Brain microvascular endothelial cell (primary cell): ENCODE results near the gene SNRPD1.
A peak's percentile ranks its signal among the peaks of the same experiment; 100 is the strongest.
"Not testable (repeated sequence)": the region's sequence is repeated elsewhere in the genome, so short reads cannot be mapped to it uniquely, and the experiment has no call there.

ENCODE experiments used
- DNase-seq: peaks from one replicate; pipeline ENCODE4 v3.0.0-alpha.2; 2020
- H3K27ac ChIP-seq: fragments of 250-450 bp; sonication (Bioruptor Pico); 2 replicates; pipeline ENCODE4 v1.5.1; 2020; ENCODE audit warnings: mild to moderate bottlenecking, moderate library complexity
- H3K27me3 ChIP-seq: fragments of 250-450 bp; sonication (Bioruptor Pico); replicated peaks from 2 replicates; pipeline ENCODE4 v1.5.1; 2020; ENCODE audit warnings: mild to moderate bottlenecking
- H3K36me3 ChIP-seq: fragments of 250-450 bp; sonication (Bioruptor Pico); replicated peaks from 2 replicates; pipeline ENCODE4 v1.5.1; 2020; ENCODE audit warnings: mild to moderate bottlenecking
- H3K4me3 ChIP-seq: 2 replicates; pipeline ENCODE4 v1.5.1; 2011; ENCODE audit warnings: low read depth, mild to moderate bottlenecking, control low read depth, low read length, moderate library complexity
- in situ Hi-C: cut with HindIII; loops from 2 replicates; pipeline ENCODE4 v1.10.0; 2017; ENCODE audit warnings: low sequenced_read_pairs, low pct_ligation_motif_present
- TF ChIP-seq, protein P1 (sequence below): IDR thresholded peaks from 2 replicates; pipeline ENCODE4 v1.5.1; 2011; ENCODE audit warnings: low read depth, mild to moderate bottlenecking, moderate library complexity, low read length, control low read depth, inconsistent platforms; ENCODE audit errors: missing control alignments

Gene SNRPD1

DNA sequence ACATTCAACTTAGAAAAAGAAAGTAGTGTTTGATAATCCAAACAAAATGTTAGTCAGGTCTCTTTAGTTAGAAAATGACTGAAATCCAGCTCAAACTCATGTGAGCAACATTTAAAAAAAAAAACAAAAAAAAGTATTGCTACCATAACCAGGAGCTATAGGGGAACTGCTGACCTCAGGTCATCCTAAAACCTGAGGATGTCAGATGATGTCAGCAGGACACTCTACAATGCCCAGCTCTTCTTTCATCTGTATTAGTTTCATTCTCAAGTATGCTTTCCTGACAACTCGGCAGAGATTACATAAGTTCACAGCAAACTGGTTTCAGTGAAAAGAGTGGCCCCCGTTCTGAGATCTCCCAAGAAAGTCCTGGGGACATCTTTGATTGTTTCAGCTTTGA is 7.4 kb upstream of the SNRPD1 start:
- H3K27me3 ChIP-seq: no peaks in the 10 kb centered on the region
- in situ Hi-C loops: no loop called here
- H3K4me3 ChIP-seq: no peak overlapping the region
- no peak for DNase-seq
- H3K27ac ChIP-seq: no peak overlapping the region
- H3K36me3 ChIP-seq: no peaks in the 10 kb centered on the region
- TF ChIP-seq, protein P1, sequence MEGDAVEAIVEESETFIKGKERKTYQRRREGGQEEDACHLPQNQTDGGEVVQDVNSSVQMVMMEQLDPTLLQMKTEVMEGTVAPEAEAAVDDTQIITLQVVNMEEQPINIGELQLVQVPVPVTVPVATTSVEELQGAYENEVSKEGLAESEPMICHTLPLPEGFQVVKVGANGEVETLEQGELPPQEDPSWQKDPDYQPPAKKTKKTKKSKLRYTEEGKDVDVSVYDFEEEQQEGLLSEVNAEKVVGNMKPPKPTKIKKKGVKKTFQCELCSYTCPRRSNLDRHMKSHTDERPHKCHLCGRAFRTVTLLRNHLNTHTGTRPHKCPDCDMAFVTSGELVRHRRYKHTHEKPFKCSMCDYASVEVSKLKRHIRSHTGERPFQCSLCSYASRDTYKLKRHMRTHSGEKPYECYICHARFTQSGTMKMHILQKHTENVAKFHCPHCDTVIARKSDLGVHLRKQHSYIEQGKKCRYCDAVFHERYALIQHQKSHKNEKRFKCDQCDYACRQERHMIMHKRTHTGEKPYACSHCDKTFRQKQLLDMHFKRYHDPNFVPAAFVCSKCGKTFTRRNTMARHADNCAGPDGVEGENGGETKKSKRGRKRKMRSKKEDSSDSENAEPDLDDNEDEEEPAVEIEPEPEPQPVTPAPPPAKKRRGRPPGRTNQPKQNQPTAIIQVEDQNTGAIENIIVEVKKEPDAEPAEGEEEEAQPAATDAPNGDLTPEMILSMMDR: no peak

DNA sequence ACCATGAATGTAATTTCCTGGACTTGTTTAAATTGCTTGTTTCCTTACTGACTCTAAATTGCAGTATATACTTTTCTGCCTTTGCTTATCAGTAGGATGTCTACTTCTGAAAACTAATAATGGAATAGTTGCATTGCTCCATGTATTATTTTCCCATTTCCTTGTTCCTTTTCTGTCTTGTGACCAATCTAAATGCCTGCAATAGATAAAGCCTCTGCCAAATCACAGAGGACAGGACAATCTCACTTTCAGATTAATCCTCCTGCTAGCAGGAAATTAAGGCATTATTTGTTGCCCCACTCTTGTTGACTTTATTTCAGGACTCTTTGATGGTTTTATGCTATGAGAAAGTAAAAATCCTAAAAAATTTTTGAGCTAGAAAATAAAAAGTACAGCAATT is 6.9 kb upstream of the SNRPD1 start:
- no peaks in the 10 kb centered on the region for H3K36me3 ChIP-seq
- TF ChIP-seq, protein P1: no peak
- no peaks in the 10 kb centered on the region for H3K27me3 ChIP-seq
- in situ Hi-C loops: no loop called here
- DNase-seq: no peak
- no peak overlapping the region for H3K4me3 ChIP-seq
- no peak overlapping the region for H3K27ac ChIP-seq

DNA sequence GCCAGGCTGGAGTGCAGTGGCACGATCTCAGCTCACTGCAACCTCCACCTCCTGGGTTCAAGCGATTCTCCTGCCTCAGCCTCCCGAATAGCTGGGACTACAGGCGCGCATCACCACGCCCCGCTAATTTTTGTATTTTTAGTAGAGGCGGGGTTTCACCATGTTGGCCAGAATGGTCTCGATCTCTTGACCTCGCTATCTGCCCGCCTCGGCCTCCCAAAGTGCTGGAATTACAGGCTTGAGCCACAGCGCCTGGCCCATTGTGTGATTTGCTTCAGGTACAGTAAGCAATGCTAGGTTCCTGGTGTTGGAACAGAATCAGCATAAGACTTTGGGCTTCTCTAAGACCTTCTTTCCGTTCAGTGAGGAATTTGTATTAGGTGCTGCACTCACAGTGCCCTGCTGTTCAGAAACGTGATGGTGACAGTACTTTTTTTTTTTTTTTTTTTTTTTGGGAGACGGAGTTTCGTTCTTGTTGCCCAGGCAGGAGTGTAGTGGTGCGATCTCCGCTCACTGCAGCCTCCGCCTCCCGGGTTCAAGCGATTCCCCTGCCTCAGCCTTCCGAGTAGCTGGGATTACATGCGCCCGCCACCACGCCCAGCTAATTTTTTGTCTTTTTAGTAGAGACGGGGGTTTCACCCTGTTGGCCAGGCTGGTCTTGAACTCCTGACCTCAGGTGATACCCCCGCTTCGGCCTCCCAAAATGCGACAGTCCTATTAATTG is 551 bp upstream of the SNRPD1 start:
- DNase-seq, H3K27me3 ChIP-seq, H3K36me3 ChIP-seq, in situ Hi-C loops: not testable (repeated sequence)
- Histone ChIP-seq H3K27ac (peak overlapping the region; percentile 65), H3K4me3 (peak overlapping the region; percentile 89)

DNA sequence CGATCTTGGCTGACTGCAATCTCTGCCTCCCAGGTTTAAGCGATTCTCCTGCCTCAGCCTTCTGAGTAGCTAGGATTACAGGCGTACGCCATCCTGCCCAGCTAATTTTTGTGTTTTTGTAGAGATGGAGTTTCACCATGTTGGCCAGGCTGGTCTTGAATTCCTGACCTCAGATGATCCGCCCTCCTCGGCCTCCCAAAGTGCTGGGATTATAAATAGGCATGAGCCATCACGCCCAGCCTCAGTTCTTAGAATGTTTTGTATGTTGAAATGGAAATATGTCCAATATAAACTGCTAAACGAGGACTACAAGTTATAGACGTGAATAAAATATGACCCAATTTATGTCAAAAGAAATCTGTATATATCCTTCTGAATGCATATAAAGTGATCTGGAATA is 9.5 kb downstream of the SNRPD1 start:
- H3K4me3 ChIP-seq, H3K27ac ChIP-seq, in situ Hi-C loops, DNase-seq, H3K27me3 ChIP-seq: not testable (repeated sequence)
- peaks cover 25% of the 10 kb centered on the region for H3K36me3 ChIP-seq

DNA sequence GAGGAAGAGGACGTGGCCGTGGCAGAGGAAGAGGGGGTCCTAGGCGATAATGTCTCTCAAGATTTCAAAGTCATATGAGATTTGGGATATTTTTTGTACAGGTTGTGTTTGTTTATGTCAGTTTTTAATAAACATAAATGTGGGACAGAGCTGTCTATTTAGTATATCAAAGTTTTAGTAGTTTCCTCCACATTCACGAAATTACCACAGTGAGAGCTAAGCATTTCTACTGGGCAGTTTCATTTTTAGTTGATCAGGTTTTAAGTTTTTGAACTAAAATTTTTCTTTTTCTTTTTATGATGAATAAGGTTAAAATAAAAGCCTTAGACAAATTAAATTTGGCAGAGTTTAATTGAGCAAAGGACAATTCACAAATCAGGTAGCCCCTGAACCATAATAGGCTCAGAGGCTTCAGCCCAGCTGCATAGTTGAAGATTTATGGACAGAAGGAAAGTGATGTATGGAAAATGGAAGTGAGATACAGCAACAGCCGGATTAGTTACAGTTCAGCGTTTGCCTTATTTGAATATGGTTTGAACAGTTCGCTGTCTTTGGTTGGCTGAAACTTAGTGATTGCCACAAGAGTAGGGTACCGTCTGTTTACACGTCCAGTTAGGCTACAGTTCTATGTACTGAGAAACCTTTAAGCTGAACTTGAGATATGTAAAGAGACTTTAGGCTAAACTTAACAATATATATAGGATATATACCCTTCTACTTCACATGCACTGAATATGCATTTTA is 17.1 kb downstream of the SNRPD1 start:
- Histone ChIP-seq H3K36me3 (peaks cover 24% of the 10 kb centered on the region), H3K4me3 (no peak overlapping the region), H3K27me3 (no peaks in the 10 kb centered on the region), H3K27ac (no peak overlapping the region)
- in situ Hi-C loops: no loop called here
- DNase-seq: no peak
- TF ChIP-seq, protein P1: no peak

DNA sequence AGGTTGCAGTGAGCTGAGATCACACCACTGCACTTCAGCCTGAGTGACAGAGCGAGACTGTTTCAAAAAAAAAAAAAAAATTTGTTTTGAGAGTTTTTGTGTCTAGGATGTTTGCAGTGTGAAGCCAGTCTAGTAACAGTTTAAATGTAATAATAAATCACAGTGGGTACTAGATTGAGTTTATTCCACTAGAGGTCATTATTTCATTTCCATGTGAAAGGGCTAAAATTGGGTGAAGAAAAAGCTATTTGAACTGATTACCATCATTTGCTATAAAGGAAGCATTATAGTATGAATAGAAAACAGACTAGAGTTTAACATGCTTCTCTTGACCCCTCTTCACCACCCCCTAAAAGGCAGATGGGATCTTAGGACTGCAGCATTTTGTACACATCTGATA is 20.3 kb downstream of the SNRPD1 start:
- H3K36me3 ChIP-seq: peaks cover 16% of the 10 kb centered on the region
- no peaks in the 10 kb centered on the region for H3K27me3 ChIP-seq
- H3K4me3 ChIP-seq: no peak overlapping the region
- no peak overlapping the region for H3K27ac ChIP-seq
- TF ChIP-seq, protein P1: no peak
- in situ Hi-C loops: no loop called here
- no peak for DNase-seq
